Stromal cell of bone marrow (primary cell): ENCODE results near the gene SMTN.
"Not testable (repeated sequence)": the region's sequence is repeated elsewhere in the genome, so short reads cannot be mapped to it uniquely, and the experiment has no call there.

Experiments
- DNase-seq: peaks from one replicate; pipeline ENCODE4 v3.0.0-alpha.2; 2012; ENCODE audit warnings: low read depth

SMTN gene

DNA sequence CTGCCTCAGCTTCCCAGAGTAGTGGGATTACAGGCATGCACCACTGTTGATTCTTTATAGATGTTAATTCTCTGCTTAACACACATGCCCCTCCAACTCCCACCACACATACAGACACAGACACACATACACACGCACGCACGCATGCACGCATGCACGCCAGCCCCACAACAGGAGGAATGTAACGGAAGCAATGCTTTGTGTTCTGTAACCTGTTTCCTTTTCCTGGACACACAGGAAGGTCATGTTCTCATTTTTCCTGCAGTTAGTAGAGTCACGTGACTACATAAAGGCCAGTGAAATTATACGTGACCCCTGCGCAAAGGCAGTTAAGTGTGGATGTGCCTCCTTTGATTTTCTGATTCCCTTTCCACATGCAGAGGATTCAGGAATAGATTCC is 8.0 kb upstream of the SMTN start:
- DNase-seq: not testable (repeated sequence)

DNA sequence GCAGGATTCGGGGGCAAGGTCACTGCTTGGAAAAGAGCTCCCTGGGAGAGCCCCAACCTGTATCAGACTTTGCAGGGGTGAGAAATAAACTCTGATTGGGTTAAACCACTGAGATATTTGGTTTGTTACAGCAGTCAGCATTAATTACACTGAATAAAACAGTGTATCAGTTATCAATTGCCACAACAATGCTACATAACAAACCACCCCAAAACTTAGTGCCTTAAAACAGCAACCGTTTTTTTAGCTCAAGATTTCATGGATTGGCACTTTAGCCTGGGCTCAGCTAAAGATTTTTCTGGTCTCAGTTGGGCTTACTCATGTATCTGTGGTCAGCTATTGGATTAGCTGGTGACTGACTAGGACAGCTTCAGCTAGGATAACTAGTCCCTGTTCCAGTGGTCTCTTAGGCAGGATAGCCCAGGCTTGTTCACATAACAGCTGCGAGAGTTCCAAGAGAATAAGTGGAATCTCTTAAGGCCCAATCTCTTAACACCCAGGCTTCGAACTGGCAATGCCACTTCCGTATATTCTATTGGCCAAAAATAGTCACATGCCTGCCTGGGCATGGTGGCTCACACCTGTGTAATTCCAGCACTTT is 7.5 kb upstream of the SMTN start:
- DNase-seq: not testable (repeated sequence)

DNA sequence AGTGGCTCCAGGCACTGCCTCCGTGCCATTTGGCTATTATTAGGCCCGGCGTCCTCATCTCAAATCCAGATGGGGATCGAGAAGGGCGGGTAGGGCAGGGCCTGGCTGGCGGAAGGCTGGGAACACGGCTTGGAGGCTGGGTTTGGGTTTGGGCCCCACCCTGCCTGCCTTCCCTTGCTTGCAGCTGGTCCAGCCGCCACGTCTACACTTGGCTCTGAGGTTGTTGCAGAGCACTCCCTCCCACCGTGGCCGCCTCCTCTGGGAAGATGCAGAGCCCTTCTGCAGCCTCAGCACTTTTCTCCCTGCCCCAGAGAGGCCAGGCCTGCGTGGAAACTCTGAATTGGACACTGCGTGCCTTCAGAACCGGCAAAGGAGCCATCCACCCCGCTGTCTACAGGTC is 5.2 kb upstream of the SMTN start:
- peak; percentile 73 for DNase-seq

- no peak for DNase-seq
Observed at GRCh38 chr22:31077681-31078080, 3.4 kb upstream of the SMTN start.

GRCh38 chr22:31078389-31078788 is 2.7 kb upstream of the SMTN start:
- DNase-seq: not testable (repeated sequence)

- DNase-seq: no peak
Observed at GRCh38 chr22:31079095-31079642, 1.9 kb upstream of the SMTN start.

DNA sequence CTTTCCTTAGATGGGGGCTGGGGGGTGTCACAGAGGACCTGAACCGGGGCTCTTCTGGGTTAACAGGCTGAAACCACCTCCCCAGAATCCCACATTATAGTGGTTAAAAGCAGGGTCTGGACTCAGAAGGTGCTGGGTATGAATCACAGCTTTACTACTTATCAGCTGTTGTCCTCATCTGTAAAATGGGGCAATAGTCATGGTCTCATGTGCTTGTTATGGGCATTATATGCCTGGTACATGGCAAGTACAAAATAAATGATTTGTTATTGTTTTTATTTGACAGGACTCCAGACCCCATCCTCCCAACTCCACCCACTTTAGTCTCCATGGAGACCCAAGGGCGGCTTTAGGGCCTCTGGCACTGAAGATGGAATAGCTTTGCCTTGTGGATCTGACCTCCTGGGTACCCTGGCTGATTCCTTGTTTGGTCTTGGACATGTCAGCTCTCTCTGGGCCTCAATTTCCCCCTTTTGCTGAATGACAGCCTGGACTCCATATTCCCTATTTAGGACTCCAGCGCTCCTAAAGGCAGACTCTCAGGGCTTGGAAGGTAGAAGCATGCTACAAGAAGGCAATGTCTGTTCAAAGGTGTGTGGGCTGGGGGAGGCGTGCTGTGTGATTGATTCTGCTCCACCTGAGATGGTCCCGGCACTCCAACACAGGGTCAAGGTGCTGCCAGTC is 812 bp upstream of the SMTN start:
- no peak for DNase-seq

GRCh38 chr22:31081963-31082605 is 966 bp downstream of the SMTN start:
- DNase-seq: no peak

- no peak for DNase-seq
Observed at GRCh38 chr22:31082606-31083376, 1.7 kb downstream of the SMTN start.

DNA sequence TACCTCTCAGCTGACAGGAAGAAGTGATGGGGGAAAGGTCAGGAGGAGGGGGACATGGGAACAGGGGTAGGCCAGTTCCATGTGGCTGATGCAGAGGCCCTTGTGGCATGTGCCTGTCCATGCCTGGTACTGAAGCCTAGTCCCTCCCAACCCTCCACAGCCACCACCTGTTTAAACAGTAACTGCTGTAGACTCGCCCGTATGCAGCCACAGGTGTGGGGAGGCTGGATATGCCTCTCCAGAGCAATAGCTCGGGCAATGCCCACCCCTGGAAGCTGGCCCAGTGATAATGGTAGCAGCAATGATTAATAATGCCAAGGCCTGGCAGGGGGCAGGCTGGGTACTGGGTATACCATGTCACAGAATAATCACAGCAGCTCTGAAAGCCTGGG is 2.3 kb downstream of the SMTN start:
- DNase-seq: no peak

DNA sequence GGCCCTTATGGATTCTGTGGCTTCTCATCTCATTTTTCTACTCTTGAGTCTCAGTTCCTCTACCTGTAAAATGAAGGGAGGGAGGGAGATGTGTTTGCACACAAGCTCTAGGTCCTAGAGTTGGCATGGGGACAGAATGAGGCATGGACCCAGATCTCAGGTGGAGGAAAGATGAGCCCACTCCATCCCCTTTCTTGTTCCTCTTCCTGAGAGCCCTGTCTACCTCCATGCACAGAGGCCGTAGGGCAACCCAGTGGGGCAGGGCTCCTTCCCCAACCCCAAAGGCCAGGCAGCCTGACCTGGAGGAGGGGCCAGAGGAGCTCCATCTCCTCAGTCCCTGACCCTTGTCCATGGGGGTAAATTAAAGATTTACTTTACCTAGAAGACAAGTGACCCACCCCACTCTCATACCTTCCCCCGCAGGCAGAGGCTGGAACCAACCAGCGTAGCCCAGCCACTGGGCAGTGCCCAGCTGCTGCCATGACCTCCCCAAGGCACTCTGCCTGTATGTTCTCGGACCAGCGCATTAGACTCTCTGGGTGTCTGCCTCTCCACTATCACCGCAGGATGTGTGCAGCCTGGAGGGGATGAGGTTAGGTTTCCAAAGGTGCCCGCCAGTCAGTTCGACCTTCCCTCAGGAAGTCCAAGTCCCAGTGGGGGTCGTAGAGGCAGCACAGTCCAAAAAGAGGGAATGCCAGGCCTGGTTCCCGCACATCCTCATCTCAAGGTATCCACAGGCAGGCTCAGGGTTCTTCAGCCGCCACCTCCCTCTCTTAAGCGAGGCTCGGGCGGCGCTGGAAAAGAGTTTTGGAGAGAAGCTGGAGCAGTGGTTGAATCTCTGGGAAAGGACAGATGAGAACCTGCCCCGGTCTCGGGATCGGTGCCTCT is 3.0 kb downstream of the SMTN start:
- no peak for DNase-seq

- DNase-seq: no peak
Observed at GRCh38 chr22:31084811-31085492, 3.8 kb downstream of the SMTN start.

DNA sequence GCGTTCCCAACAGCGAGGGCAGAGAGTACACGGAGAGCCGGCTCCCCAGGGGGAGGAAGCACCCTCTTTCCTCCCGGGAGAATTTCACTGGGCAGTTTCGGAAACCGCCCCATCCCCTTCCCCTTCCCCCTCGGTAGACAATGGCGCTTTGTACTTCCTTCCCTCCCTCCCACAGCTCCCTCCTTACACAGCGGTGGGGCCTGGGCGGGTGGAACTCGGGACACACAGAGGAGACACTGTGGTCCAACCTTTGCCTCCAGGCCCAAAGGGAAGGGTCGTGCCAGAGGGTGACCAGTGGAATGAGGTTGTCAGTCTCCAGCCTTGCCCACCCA is 4.3 kb downstream of the SMTN start:
- DNase-seq: no peak

DNA sequence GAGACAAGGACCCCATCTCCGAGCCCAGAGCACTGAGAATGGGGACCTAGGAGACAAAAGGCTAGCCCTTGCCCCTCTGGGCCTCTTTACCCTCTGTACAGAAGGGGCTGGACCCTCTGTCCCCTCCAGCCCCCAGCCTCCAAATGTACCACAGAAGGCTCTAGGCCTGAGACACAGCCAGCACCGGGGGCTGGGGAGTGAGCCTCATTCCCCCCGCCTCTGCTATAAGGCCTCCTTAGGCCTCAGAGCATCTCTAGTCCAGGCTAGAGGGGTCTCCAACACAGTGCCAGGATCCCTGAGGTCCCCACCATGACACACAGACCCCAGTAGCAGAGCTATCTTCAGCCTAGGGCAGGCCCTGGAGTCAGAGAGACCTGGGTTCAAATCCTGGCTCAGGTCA is 4.8 kb downstream of the SMTN start:
- DNase-seq: no peak

- no peak for DNase-seq
Observed at GRCh38 chr22:31086703-31087330, 5.7 kb downstream of the SMTN start.

GRCh38 chr22:31087744-31088215 is 6.7 kb downstream of the SMTN start:
- DNase-seq: no peak

GRCh38 chr22:31088233-31088986 is 7.3 kb downstream of the SMTN start:
- DNase-seq: no peak

DNA sequence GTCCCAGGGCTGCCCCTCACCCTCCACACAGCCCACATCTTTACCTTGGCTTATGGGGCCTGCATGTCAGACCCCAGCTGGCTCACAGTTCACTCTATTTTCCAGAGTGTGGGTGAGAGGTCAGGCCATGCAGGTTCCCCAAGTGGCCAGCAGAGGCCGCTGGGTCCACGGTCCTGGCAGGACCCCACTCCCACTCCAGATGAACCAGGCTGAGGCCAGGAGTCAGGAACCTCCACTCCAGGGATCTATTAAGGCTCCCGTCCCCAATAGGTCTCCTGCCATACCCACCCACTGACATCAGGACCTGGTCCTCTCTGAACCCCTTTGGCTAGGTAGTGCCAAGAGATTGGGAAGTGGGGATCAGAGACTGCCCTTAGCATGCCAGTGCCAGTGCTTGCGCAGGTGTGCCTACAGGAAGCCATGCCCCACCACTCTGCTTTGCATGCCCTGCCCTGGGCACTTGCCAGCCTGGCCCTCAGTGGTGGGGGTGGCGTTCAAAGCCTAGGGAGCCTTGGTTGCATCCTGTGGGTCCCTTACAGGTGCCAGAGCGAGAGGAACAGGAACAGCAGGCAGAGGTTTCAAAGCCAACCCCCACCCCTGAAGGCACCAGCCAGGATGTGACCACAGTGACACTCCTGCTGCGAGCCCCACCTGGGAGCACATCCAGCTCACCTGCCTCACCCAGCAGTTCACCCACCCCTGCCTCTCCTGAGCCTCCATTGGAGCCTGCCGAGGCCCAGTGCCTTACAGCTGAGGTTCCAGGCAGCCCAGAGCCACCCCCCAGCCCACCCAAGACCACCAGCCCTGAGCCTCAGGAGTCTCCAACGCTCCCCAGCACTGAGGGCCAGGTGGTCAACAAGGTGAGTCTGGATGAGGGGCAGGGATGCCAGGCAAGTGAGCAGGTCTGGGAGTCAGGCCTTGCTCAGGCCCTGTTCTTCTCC is 8.3 kb downstream of the SMTN start:
- DNase-seq: no peak
